A549 (cell line): Measurements from ENCODE around the gene ANKRD40. TPM values are rescaled to one million over a fixed set of nuclear protein-coding genes. Genes with fewer than 3 reads are reported as not detected.
"Not testable (repeated sequence)": the region's sequence is repeated elsewhere in the genome, so short reads cannot be mapped to it uniquely, and the experiment has no call there.

Source experiments
- ATAC-seq, 2 experiments: fragments of 200-7000 bp in 1 of 2; fragments of >200 bp in 1 of 2; cut with Nextera tagmentation in 1 of 2; cut with Tn5 transposase in 1 of 2; 3 replicates each; pipeline versions ENCODE4 v1.8.0 to v1.9.1; 2018 to 2020; ENCODE audit warnings: mild to moderate bottlenecking in 1 of 2, moderate library complexity in 1 of 2
- CTCF ChIA-PET: fragments of 300-600 bp; sonication (Branson Sonifier 250); formaldehyde crosslinking; extraction: SDS; loops from one replicate; lab custom pipeline; 2021; ENCODE audit warnings: antibody characterized with exemption, inconsistent platforms; lab: Yijun Ruan, JAX
- POLR2A ChIA-PET: fragments of 350-600 bp; formaldehyde crosslinking; extraction: SDS; loops from one replicate; lab custom pipeline; 2021; ENCODE audit warnings: antibody characterized with exemption, inconsistent platforms; lab: Yijun Ruan, JAX
- DNase-seq, 2 experiments: peaks; one replicate each; pipeline versions ENCODE4 v3.0.0 to v3.0.0-alpha.2; 2011 to 2016; ENCODE audit warnings: low read depth in 1 of 2, low spot score in 1 of 2
- FAIRE-seq: peaks from 2 replicates; lab custom pipeline; 2011; peaks lifted over from hg19 to GRCh38; lab: Jason Lieb, UNC
- H3K27ac ChIP-seq, 2 experiments: fragments of >200 bp; sonication (Bioruptor Twin); formaldehyde crosslinking; 3 replicates each; pipeline ENCODE4 v1.5.1; 2016 to 2017
- H3K4me1 ChIP-seq: fragments of >200 bp; sonication (Bioruptor Twin); formaldehyde crosslinking; 3 replicates; pipeline ENCODE4 v1.6.1; 2016
- H3K4me2 ChIP-seq: fragments of >200 bp; sonication (Bioruptor Twin); formaldehyde crosslinking; 3 replicates; pipeline ENCODE4 v1.6.1; 2016
- H3K4me3 ChIP-seq: fragments of >200 bp; sonication (Bioruptor Twin); formaldehyde crosslinking; 3 replicates; pipeline ENCODE4 v1.5.1; 2016
- H3K9me3 ChIP-seq: fragments of >200 bp; sonication (Bioruptor Twin); formaldehyde crosslinking; 3 replicates; pipeline ENCODE4 v1.6.1; 2016
- BCL3 ChIP-seq: fragments of >200 bp; sonication (Bioruptor Twin); formaldehyde crosslinking; IDR thresholded peaks from 3 replicates; pipeline ENCODE4 v1.6.1; 2016
- CEBPB ChIP-seq, 2 experiments: fragments of >200 bp in 1 of 2; sonication (Bioruptor Twin) in 1 of 2; formaldehyde crosslinking in 1 of 2; IDR thresholded peaks; 2 replicates each; pipeline ENCODE4 v1.6.1; 2012 to 2016
- CHD2 ChIP-seq: fragments of 150-350 bp; IDR thresholded peaks from 2 replicates; pipeline ENCODE4 v1.6.1; 2014; ENCODE audit warnings: low read length; ENCODE audit not compliant: partially characterized antibody
- CHD4 ChIP-seq: fragments of 200-600 bp; sonication (generic); IDR thresholded peaks from 2 replicates; pipeline ENCODE4 v1.6.1; 2016; ENCODE audit warnings: antibody characterized with exemption, mild to moderate bottlenecking, borderline replicate concordance
- EP300 ChIP-seq, 2 experiments: fragments of >200 bp; sonication (Bioruptor Twin); formaldehyde crosslinking; IDR thresholded peaks; 2 replicates in 1 of 2; 3 replicates in 1 of 2; pipeline ENCODE4 v1.6.1; 2016 to 2017
- GATA3 ChIP-seq: IDR thresholded peaks from 2 replicates; pipeline ENCODE4 v1.6.1; 2012; ENCODE audit warnings: borderline replicate concordance
- HEYL ChIP-seq: fragments of 250-450 bp; sonication (Bioruptor Pico); IDR thresholded peaks from 2 replicates; pipeline ENCODE4 v1.8.0; 2021; ENCODE audit warnings: mild to moderate bottlenecking, moderate library complexity
- HOXA7 ChIP-seq: fragments of 250-450 bp; sonication (Bioruptor Pico); IDR thresholded peaks from 2 replicates; pipeline ENCODE4 v1.5.0; 2020; ENCODE audit warnings: mild to moderate bottlenecking, moderate library complexity
- MAFK ChIP-seq: fragments of 450-650 bp; IDR thresholded peaks from 2 replicates; pipeline ENCODE4 v1.6.1; 2014; ENCODE audit not compliant: partially characterized antibody
- MYC ChIP-seq: IDR thresholded peaks from 2 replicates; pipeline ENCODE4 v1.6.1; 2012; ENCODE audit warnings: mild to moderate bottlenecking, inconsistent platforms, low read length, improper control_type of control experiment, borderline replicate concordance
- NR3C1 ChIP-seq: fragments of >200 bp; sonication (Bioruptor Twin); formaldehyde crosslinking; IDR thresholded peaks from 3 replicates; pipeline ENCODE4 v1.6.1; 2017
- RAD21 ChIP-seq, 2 experiments: fragments of >200 bp in 1 of 2; sonication (Bioruptor Twin) in 1 of 2; formaldehyde crosslinking in 1 of 2; IDR thresholded peaks in 1 of 2; conservative IDR thresholded peaks in 1 of 2; 2 replicates in 1 of 2; 3 replicates in 1 of 2; pipeline ENCODE4 v1.6.1; 2012 to 2018; ENCODE audit warnings: inconsistent platforms in 1 of 2
- RFX5 ChIP-seq: fragments of 450-650 bp; IDR thresholded peaks from 2 replicates; pipeline ENCODE4 v1.7.1; 2014; ENCODE audit warnings: antibody characterized with exemption, mild to moderate bottlenecking, moderate library complexity
- SMC3 ChIP-seq: fragments of >200 bp; sonication (Bioruptor Twin); formaldehyde crosslinking; IDR thresholded peaks from 3 replicates; pipeline ENCODE4 v1.6.1; 2018; ENCODE audit warnings: inconsistent platforms
- SREBF2 ChIP-seq: fragments of 450-650 bp; IDR thresholded peaks from 2 replicates; pipeline ENCODE4 v1.6.1; 2014; ENCODE audit warnings: mild to moderate bottlenecking, moderate library complexity
- ZC3H11A ChIP-seq: fragments of 450-650 bp; IDR thresholded peaks from 2 replicates; pipeline ENCODE4 v1.6.1; 2014; ENCODE audit warnings: antibody characterized with exemption, mild to moderate bottlenecking
- ZFP36 ChIP-seq: fragments of 450-650 bp; IDR thresholded peaks from 2 replicates; pipeline ENCODE4 v1.6.1; 2014; ENCODE audit warnings: borderline replicate concordance; ENCODE audit not compliant: partially characterized antibody
- WGBS: methylation state at CpG from one replicate; pipeline ENCODE4 v1.1.6; 2017; ENCODE audit errors: missing lambda C conversion rate; 5-methylcytosine and 5-hydroxymethylcytosine counted together
- polyA plus RNA-seq, 4 experiments: library from polyadenylated mRNA; depleted of rRNA in 3 of 4; stranded (reverse); fragments of >200 nt; fragmentation: RNase III in 1 of 4; extraction: RNeasy Plus Mini Kit Qiagen cat#74134 plus additional on column Dnase treatment in 1 of 4; gene quantifications; 2 replicates in 3 of 4; 3 replicates in 1 of 4; pipeline ENCODE4 v1.2.3, GENCODE V29; 2011 to 2017
- TF ChIP-seq, protein P1 (sequence below): fragments of 450-650 bp; IDR thresholded peaks from 2 replicates; pipeline ENCODE4 v1.6.1; 2014; ENCODE audit warnings: antibody characterized with exemption

The ANKRD40 gene
- polyA plus RNA-seq, 2 of the 4 experiments (the other 2 are of a cell fraction) = 50.1 to 84.3 TPM

- not testable (repeated sequence) for H3K9me3 ChIP-seq, DNase-seq, H3K4me3 ChIP-seq, ATAC-seq, FAIRE-seq
- POLR2A ChIA-PET = interaction anchor here (0.6 to 1.7 kb wide), 2 partner anchors 16 to 19 kb away, joined by 3 to 5 read pairs; no protein-coding TSS in a partner anchor
- TF ChIP-seq CEBPB (IDR thresholded peaks at IDR 0.05) = peak; percentile 22 to 46; a peak in 1 of 4 replicates
- TF ChIP-seq MAFK = peak; percentile 62
- Histone ChIP-seq H3K4me2 (peak overlapping the region; percentile 22; the same call in 2 of the 3 replicates), H3K27ac (peak overlapping the region; percentile 97 to 98), H3K4me1 (peaks cover 99% of the 10 kb centered on the region)
- 65% methylated on average over 12 of the region's 12 CpGs for WGBS
- CTCF ChIA-PET = interaction anchor here (0.7 to 52.6 kb wide), 10 partner anchors 7 to 172 kb away, joined by 3 to 2097 read pairs (median 7); partner anchors contain the start of genes ABCC3 and SPATA20
Observed at GRCh38 chr17:50680543-50681262, 27.0 kb downstream of the ANKRD40 start.

GRCh38 chr17:50680126-50680525 lies 27.6 kb downstream of the ANKRD40 start:
- WGBS = 99% methylated on average over 5 of the region's 5 CpGs
- TF ChIP-seq MAFK (no peak), RAD21 (conservative IDR thresholded peaks at IDR 0.05 in 1 of 2, IDR thresholded peaks at IDR 0.05 in 1 of 2) (no peak), NR3C1 (no peak), EP300 (IDR thresholded peaks at IDR 0.05) (no peak), ZFP36 (no peak), CHD2 (no peak), HOXA7 (peak; percentile 45; the same call in 1 of the 2 replicates), MYC (no peak)
- DNase-seq = no peak
- Histone ChIP-seq H3K4me3 (no peak overlapping the region), H3K27ac (peak overlapping the region; percentile 97 to 98), H3K4me2 (0 out of 3 replicates have a peak overlapping the region, but pooled peaks have one; percentile 22), H3K4me1 (peaks cover 99% of the 10 kb centered on the region), H3K9me3 (no peaks in the 10 kb centered on the region)
- ATAC-seq = no peak
- CTCF ChIA-PET = interaction anchor here (0.7 to 52.6 kb wide), 6 partner anchors 7 to 136 kb away, joined by 3 to 2097 read pairs (median 400); partner anchors contain the start of genes ABCC3 and SPATA20
- POLR2A ChIA-PET = interaction anchor here (0.6 to 1.7 kb wide), 2 partner anchors 15 to 19 kb away, joined by 3 to 5 read pairs; no protein-coding TSS in a partner anchor
- FAIRE-seq = no peak

DNA sequence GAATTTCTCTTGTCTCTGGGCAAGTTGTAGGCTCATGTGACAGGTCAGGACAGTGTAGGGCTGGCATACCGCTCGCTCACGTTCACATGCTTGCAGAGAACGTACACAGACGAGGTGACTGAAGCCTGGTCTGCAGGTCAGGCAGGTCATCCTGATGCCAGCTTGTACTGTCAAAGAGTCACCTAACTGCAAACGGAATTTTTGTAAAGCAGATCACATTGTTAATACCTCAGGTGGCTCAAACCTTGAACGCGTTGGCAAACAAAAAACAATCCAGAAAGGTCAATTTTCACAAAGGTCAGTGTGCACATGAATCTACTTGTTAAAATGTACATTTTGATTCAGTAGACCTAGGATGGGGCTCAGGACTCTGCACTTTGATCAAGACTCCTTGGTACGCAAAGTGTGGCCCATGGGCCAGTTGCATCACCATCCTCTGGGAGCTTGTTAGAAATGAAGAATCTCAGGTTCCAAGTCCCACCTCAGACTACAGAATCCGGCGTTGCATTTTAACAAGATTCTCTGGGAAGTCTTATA lies 28.6 kb downstream of the ANKRD40 start:
- DNase-seq (no peak), FAIRE-seq (peak; percentile 23), ATAC-seq (no peak)
- H3K4me1 ChIP-seq = peaks cover 97% of the 10 kb centered on the region
- WGBS = 89% methylated on average over 11 of the region's 11 CpGs
- POLR2A ChIA-PET = interaction anchor here (0.7 to 1.7 kb wide), 2 partner anchors 18 to 34 kb away, joined by 4 to 5 read pairs; no protein-coding TSS in a partner anchor
- CTCF ChIA-PET = interaction anchor here (2.7 to 52.6 kb wide), 5 partner anchors 6 to 132 kb away, joined by 9 to 2097 read pairs (median 783); partner anchors contain the start of genes ABCC3 and SPATA20
- H3K9me3 ChIP-seq = no peaks in the 10 kb centered on the region
- peak overlapping the region; percentile 97 to 98; a peak in 5 of 6 replicates for H3K27ac ChIP-seq
- H3K4me3 ChIP-seq = no peak overlapping the region
- TF ChIP-seq CEBPB (IDR thresholded peaks at IDR 0.05) (no peak), BCL3 (no peak)
- no peak overlapping the region for H3K4me2 ChIP-seq

DNA sequence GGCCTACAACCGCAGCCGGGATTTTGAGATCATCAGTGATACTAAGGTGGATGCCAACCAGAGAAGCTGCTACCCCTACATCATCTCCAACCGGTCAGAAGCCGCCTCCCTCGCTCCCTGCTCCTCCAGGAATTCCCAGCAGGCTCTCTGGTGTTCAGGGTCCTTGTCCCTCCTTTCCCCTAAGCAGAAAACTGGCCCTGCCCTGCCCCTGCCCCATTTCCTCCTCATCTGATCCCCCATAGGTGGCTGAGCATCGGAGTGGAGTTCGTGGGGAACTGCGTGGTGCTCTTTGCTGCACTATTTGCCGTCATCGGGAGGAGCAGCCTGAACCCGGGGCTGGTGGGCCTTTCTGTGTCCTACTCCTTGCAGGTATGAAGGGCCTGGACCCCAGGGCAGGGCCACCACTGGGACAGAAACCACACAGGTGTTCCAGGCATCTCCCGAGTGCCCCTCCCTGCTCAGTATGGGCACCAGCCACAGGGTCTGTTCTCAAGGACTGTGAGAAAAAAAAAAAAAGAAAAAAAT lies 29.8 kb downstream of the ANKRD40 start:
- no peak overlapping the region for H3K4me3 ChIP-seq

More for the DNA sequence above, 29.8 kb downstream of the ANKRD40 start:
- H3K9me3 ChIP-seq = no peaks in the 10 kb centered on the region
- ChIA-PET POLR2A (no interaction called here), CTCF (interaction anchor here (1.2 to 52.6 kb wide), 4 partner anchors 5 to 72 kb away, joined by 3 to 2097 read pairs (median 783); partner anchors contain the start of gene ABCC3)
- peak overlapping the region; percentile 29 to 98; a peak in 4 of 6 replicates for H3K27ac ChIP-seq
- ATAC-seq (no peak), DNase-seq (no peak), FAIRE-seq (no peak)
- TF ChIP-seq ZC3H11A (no peak), RFX5 (no peak), HEYL (CRISPR knock-in tag) (no peak), GATA3 (no peak), SREBF2 (no peak), SMC3 (no peak), CHD4 (no peak)
- TF ChIP-seq, protein P1, sequence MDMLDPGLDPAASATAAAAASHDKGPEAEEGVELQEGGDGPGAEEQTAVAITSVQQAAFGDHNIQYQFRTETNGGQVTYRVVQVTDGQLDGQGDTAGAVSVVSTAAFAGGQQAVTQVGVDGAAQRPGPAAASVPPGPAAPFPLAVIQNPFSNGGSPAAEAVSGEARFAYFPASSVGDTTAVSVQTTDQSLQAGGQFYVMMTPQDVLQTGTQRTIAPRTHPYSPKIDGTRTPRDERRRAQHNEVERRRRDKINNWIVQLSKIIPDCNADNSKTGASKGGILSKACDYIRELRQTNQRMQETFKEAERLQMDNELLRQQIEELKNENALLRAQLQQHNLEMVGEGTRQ = no peak
- WGBS = 94% methylated on average over 12 of the region's 12 CpGs
- no peak overlapping the region for H3K4me2 ChIP-seq
- H3K4me1 ChIP-seq = peaks cover 95% of the 10 kb centered on the region
